Bronchus fibroblast of lung (primary cell): ENCODE results near the gene NR2C1. TPM values are rescaled to one million over a fixed set of nuclear protein-coding genes. Genes with fewer than 3 reads are reported as not detected.

ENCODE experiments used
- total RNA-seq: library from RNA; depleted of rRNA; stranded (reverse); fragments of >200 nt; gene quantifications from 2 replicates; pipeline ENCODE4 v1.2.3, GENCODE V29; 2015

The NR2C1 gene
- total RNA-seq, result 17.1 and 20.5 TPM in 2 replicates

GRCh38 chr12:95072900-95073697 lies at the start of gene NR2C1:
NR2C1 (minus strand) TSS chr12:95073618; CDS start chr12:95067384, 6,234 bp downstream.

GRCh38 chr12:95003213-95003920 lies 70.1 kb downstream of the NR2C1 start, which contains the start of gene NDUFA12:
NDUFA12 (minus strand) TSS chr12:95003697; CDS start chr12:95003680, 17 bp downstream.

Other genes starting within 250 kb of the NR2C1 start
- gene NDUFA12, start 69.9 kb downstream of the NR2C1 start, total RNA-seq, result 189 and 202 TPM in 2 replicates
- 2.5 and 3.3 TPM in 2 replicates for gene FGD6, start 143.8 kb upstream of the NR2C1 start, total RNA-seq
- 28.2 and 29.8 TPM in 2 replicates for gene VEZT, start 144.2 kb upstream of the NR2C1 start, total RNA-seq